OCI-LY1 (cell line): Measurements from ENCODE around the gene RRP8.

Experiments used
- H2AFZ ChIP-seq: fragments of 200-600 bp; sonication (generic), shearing (Covaris generic); 2 replicates; pipeline ENCODE4 v1.6.0; 2014; ENCODE audit warnings: antibody characterized with exemption, mild to moderate bottlenecking, low read length
- H3F3A ChIP-seq: fragments of 200-600 bp; sonication (generic), shearing (Covaris generic); 2 replicates; pipeline ENCODE4 v1.6.0; 2014; ENCODE audit warnings: mild to moderate bottlenecking, antibody characterized with exemption, low read length, moderate library complexity; ENCODE audit not compliant: insufficient read depth
- H3K27ac ChIP-seq: fragments of 200-600 bp; sonication (generic); 2 replicates; pipeline ENCODE4 v1.5.1; 2014; ENCODE audit warnings: low read length, mixed run types, mild to moderate bottlenecking, low read depth; ENCODE audit not compliant: poor library complexity, severe bottlenecking
- H3K27me3 ChIP-seq: fragments of 200-600 bp; sonication (generic); 2 replicates; pipeline ENCODE4 v1.6.0; 2014; ENCODE audit warnings: antibody characterized with exemption, mild to moderate bottlenecking, low read length, moderate library complexity; ENCODE audit not compliant: insufficient read depth
- H3K36me3 ChIP-seq: fragments of 200-600 bp; sonication (generic); 2 replicates; pipeline ENCODE4 v1.6.1; 2014; ENCODE audit warnings: mild to moderate bottlenecking, antibody characterized with exemption, low read length, moderate library complexity, mixed read lengths; ENCODE audit not compliant: insufficient read depth
- H3K4me1 ChIP-seq: fragments of 200-600 bp; sonication (generic); 2 replicates; pipeline ENCODE4 v1.5.1; 2014; ENCODE audit warnings: mild to moderate bottlenecking, low read length, moderate library complexity; ENCODE audit not compliant: insufficient read depth, severe bottlenecking
- H3K4me2 ChIP-seq: fragments of 200-600 bp; sonication (generic), shearing (Covaris generic); 2 replicates; pipeline ENCODE4 v1.6.1; 2014; ENCODE audit warnings: low read length
- H3K4me3 ChIP-seq: fragments of 200-600 bp; sonication (generic); 2 replicates; pipeline ENCODE4 v1.5.1; 2014; ENCODE audit warnings: low read length, low read depth, mild to moderate bottlenecking, mixed read lengths; ENCODE audit not compliant: poor library complexity, severe bottlenecking
- H3K79me2 ChIP-seq: fragments of 200-600 bp; shearing (Covaris generic); 2 replicates; pipeline ENCODE4 v1.6.1; 2016; ENCODE audit warnings: mixed run types, low read length, mixed read lengths; ENCODE audit not compliant: insufficient read depth
- H3K9ac ChIP-seq: fragments of 200-600 bp; sonication (generic), shearing (Covaris generic); 2 replicates; pipeline ENCODE4 v1.6.1; 2014; ENCODE audit warnings: mild to moderate bottlenecking, low read length, mixed read lengths
- H3K9me2 ChIP-seq: fragments of 200-600 bp; sonication (generic), shearing (Covaris generic); 2 replicates; pipeline ENCODE4 v1.6.1; 2014; ENCODE audit warnings: low read depth, mild to moderate bottlenecking, low read length, mixed read lengths
- H3K9me3 ChIP-seq: fragments of 200-600 bp; shearing (Covaris generic); 2 replicates; pipeline ENCODE4 v1.6.1; 2014; ENCODE audit warnings: low read length, mixed read lengths
- H4K20me1 ChIP-seq: fragments of 200-600 bp; sonication (generic), shearing (Covaris generic); 2 replicates; pipeline ENCODE4 v1.6.0; 2016; ENCODE audit warnings: mild to moderate bottlenecking, low read length; ENCODE audit not compliant: insufficient read depth
- EZH2 ChIP-seq: fragments of 200-600 bp; sonication (generic), shearing (Covaris generic); IDR thresholded peaks from 2 replicates; pipeline ENCODE4 v1.8.0; 2017; ENCODE audit warnings: borderline replicate concordance, mixed run types, mild to moderate bottlenecking, antibody characterized with exemption, low read length, moderate library complexity, mixed read lengths
- TF ChIP-seq, protein P1 (sequence below): fragments of 200-600 bp; sonication (generic), shearing (Covaris generic); IDR thresholded peaks from 2 replicates; pipeline ENCODE4 v1.5.1; 2017; ENCODE audit warnings: mild to moderate bottlenecking, antibody characterized with exemption, low read length, moderate library complexity, mixed read lengths

The RRP8 gene

DNA sequence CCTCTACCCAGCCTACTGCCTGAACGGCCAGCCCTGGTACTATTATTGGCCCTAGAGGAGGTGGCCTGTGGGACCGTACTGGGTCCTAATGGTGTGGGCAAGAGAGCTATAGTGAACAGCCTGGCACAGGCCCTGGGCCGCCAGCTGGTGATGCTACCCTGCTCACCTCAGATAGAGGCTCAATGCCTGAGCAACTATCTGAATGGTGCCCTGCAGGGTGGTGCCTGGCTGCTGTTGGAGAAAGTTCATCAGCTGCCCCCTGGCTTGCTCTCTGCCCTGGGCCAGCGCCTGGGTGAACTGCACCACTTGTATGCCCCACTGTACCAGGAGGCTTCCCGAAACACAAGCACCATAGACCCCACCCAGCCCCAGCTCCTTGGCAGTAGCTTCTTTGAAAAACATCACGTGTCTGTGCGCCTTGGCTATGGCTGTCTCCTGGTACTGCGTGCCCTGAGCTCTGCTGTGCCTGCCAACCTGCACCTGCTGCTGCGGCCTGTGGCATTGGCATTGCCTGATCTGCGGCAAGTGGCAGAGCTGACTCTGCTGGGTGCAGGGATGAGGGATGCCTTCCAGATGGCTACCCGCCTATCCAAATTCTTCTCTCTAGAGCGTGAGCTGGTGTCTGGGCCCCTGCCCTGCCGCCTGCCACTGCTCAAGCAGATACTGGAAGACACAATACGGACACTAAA, 57.4 kb downstream of the RRP8 start:
- no peak for TF ChIP-seq EZH2
- TF ChIP-seq, protein P1, sequence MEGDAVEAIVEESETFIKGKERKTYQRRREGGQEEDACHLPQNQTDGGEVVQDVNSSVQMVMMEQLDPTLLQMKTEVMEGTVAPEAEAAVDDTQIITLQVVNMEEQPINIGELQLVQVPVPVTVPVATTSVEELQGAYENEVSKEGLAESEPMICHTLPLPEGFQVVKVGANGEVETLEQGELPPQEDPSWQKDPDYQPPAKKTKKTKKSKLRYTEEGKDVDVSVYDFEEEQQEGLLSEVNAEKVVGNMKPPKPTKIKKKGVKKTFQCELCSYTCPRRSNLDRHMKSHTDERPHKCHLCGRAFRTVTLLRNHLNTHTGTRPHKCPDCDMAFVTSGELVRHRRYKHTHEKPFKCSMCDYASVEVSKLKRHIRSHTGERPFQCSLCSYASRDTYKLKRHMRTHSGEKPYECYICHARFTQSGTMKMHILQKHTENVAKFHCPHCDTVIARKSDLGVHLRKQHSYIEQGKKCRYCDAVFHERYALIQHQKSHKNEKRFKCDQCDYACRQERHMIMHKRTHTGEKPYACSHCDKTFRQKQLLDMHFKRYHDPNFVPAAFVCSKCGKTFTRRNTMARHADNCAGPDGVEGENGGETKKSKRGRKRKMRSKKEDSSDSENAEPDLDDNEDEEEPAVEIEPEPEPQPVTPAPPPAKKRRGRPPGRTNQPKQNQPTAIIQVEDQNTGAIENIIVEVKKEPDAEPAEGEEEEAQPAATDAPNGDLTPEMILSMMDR: no peak
- Histone ChIP-seq H4K20me1 (no peaks in the 10 kb centered on the region), H3K4me3 (no peak overlapping the region), H3F3A (no peaks in the 10 kb centered on the region), H3K36me3 (no peaks in the 10 kb centered on the region; the same call in 1 of the 2 replicates), H3K27me3 (no peaks in the 10 kb centered on the region), H3K79me2 (no peaks in the 10 kb centered on the region), H3K9me2 (no peaks in the 10 kb centered on the region), H3K27ac (no peak overlapping the region), H2AFZ (no peak overlapping the region), H3K9ac (no peak overlapping the region), H3K4me2 (no peak overlapping the region), H3K9me3 (no peaks in the 10 kb centered on the region), H3K4me1 (no peaks in the 10 kb centered on the region)
